AG09319 (cell line): ENCODE measurements around the gene CDK3.

Experiments used
- DNase-seq: peaks from one replicate; pipeline ENCODE4 v3.0.0-alpha.2; 2010; ENCODE audit warnings: low read depth; ENCODE audit errors: extremely low read depth
- TF ChIP-seq, protein P1 (sequence below): IDR thresholded peaks from 2 replicates; pipeline ENCODE4 v1.5.1; 2011; ENCODE audit warnings: low read depth, mild to moderate bottlenecking, inconsistent platforms, low read length, moderate library complexity

The CDK3 gene

DNA sequence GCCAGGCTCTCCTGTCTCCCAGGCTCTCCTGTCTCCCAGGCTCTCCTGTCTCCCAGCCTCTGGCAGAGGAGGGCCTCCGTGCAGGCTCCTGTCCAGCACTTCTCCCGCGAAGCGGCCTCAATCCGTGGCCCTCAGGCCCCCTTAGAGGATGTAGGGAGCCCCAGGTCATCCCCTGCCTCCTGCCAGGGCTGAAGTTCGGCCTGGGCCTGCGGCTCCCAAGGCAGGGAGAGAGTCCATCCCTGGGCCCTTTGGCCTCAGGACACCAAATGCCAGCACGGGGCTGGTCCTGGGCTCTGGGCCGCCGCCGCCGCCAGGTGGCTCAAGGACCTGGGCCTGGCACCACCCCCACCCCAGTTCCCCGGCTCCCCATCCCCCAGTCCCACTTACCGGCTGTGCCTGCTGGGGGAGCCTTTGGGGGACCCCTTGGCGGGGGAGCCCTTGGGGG, 26.1 kb downstream of the CDK3 start:
- TF ChIP-seq, protein P1, sequence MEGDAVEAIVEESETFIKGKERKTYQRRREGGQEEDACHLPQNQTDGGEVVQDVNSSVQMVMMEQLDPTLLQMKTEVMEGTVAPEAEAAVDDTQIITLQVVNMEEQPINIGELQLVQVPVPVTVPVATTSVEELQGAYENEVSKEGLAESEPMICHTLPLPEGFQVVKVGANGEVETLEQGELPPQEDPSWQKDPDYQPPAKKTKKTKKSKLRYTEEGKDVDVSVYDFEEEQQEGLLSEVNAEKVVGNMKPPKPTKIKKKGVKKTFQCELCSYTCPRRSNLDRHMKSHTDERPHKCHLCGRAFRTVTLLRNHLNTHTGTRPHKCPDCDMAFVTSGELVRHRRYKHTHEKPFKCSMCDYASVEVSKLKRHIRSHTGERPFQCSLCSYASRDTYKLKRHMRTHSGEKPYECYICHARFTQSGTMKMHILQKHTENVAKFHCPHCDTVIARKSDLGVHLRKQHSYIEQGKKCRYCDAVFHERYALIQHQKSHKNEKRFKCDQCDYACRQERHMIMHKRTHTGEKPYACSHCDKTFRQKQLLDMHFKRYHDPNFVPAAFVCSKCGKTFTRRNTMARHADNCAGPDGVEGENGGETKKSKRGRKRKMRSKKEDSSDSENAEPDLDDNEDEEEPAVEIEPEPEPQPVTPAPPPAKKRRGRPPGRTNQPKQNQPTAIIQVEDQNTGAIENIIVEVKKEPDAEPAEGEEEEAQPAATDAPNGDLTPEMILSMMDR = no peak
- DNase-seq = no peak

DNA sequence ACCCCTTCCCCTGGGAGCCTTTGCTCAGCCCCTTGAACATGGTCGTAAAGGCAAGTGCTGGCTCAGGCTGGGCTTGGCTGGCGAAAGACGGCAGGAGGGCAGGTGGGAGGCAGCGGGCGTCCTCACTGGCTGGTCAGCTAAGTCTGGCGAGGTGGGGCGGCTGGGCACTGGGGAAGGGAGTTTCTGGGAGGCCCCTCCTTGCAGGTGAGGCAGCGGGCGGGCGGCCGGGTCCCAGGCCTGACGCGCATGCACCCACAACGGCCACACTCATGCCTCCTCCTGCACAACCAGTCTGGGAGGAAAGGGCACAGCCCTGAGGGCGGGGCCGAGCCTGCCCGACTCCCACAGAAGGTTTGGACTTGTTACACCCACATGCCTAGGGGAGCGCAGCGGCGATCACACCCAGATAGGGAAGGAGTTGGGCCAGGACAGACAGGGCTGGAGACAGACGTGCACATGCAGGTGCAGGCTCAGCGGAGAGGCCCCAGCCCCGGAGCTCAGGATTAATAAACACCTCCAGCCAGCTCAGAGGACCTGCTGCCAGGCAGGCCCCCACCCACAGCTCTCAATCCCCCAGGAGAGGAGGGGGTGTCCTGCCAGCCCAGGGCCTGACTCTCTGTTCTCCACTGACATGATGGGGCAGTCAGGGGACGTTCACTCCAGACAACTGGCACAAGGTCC, 26.6 kb downstream of the CDK3 start, which contains the start of gene EVPL:
Gene EVPL, minus strand, starts transcription at position 148 of the 681 bp plus-strand sequence. Its CDS starts 108 bp downstream, at position 40.
- TF ChIP-seq, protein P1 = no peak

DNA sequence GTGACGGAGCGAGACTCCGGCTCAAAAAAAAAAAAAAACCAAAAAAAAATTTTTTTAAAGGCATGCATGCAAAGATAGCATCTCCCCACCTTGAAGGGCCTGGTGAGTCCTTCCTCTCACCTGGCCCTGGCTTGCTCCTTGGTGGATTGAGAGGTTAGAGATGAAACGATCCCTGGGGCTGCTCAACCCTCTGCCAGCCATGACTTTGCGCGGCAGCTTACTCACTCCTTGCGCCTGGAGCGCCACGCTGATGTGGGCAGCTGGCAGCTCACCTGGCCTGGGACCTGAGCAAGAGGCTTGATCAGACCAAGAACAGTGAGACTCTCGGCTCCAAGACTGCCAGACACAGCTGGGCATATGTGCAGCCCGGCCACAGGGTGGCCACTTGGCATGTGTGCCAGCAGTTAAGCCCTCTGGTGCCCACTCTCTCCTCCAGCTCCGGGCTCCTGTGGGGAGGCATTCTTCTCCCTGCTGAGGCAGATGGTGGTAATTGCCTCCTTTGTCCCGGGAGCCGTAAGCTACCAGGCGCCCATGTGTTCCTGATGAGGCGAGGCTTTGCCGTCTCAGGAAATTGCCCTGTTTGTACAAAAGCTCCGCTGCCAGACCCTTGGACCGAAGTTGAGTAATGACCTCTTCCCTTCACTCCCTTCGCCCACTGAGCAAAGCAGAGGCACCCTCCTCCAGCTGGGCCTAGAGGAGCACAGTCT, 31.6 kb downstream of the CDK3 start:
- TF ChIP-seq, protein P1 = no peak; the same call in 1 of the 2 replicates
- DNase-seq = no peak

More for the DNA sequence above, 26.6 kb downstream of the CDK3 start, which contains the start of gene EVPL:
- no peak for DNase-seq

DNA sequence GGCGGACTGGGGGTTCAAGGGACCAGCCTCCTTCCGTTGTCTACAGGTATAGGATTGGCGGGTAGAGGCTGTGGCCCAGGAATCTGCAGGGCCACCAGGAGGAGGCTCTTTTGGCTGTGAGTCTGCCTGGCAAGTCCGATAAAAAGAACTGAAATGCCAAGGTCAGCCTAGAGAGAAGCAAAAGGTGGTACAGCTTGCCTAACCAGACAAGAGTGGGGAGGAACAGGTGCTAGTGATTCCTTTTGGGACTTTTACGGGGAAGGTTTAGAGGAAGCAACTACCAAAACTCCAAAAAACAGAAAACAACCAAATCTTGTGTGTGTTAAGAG, 32.1 kb downstream of the CDK3 start:
- DNase-seq = no peak
- TF ChIP-seq, protein P1 = no peak

DNA sequence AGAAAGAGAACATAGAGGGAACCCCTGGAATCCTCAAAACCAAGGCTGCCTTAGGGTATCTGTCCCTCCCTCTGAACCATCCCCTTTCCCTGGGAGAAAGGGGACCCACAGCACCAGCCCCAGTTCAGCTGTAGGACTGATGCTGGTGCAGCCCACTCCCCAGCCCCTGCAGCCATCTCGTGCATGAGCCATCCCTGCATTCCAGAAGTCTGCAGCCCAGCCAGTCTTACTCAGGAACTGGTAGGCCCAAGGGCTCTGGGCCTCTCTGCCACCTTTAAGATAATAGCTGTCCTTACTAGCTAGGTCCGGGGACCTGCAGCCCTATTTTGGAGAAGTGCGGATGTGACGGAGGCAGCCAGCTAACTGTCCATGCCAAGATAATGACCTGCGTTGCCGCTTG, 32.5 kb downstream of the CDK3 start:
- DNase-seq = no peak
- TF ChIP-seq, protein P1 = no peak

DNA sequence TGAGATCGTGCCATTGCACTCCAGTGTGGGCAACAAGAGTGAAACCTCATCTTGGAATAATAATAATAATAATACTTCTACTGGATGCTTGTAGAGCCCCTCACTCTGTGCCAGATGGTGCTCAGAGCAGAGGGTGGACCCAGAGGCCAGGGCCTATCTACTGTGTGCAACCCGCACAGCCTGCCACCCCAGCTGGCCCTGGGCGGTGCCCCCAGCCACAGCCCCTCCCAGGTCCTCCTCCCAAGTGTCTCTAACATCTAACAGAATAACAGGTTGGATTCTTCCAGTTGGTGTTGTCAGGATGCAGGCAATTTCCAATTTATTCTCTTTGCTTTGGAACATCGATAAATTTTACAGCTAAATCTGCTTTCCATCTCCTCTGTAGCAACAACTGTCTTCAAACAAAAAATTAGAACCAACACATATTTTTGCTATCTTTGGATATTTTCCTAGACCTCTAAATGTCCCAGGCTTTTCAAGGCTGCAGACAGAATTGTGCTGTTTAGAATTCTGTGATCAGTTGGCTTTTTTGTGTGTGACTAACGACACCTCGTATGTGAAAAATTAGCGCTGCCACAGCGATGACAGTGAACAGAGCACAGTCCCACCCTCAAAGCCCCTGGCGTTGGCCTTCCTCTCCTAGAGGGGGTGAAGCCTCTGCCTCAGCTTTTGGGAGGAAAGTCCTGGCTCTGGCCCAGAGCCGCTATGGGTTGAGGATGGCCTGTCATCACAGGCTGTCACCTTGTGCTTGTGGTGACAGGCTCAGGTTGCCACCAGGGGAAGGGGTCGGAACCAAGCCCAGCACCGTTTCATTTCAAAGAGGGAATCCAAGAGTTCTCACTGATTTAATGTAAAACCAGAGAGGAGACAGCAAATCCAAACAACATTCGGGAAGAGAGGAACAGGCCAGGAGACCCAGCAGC, 34.0 kb downstream of the CDK3 start:
- TF ChIP-seq, protein P1 = no peak

More for the DNA sequence above, 34.0 kb downstream of the CDK3 start:
- DNase-seq = no peak
